Endothelial cell of umbilical vein (primary cell): ENCODE data around the gene PPOX. TPM values are rescaled to one million over a fixed set of nuclear protein-coding genes. Genes with fewer than 3 reads are reported as not detected.

Experiments used
- BruUV-seq: library from RNA; stranded (reverse); fragments of 400-500 nt; replicated peaks from 2 replicates; lab custom pipeline; 2021; lab: Mats Ljungman, UMichigan
- CTCF ChIA-PET: fragments of 300-600, 350-600 bp; sonication (Branson Sonifier 250); formaldehyde crosslinking; loops from one replicate; lab custom pipeline; 2021; ENCODE audit warnings: antibody characterized with exemption, inconsistent platforms; lab: Charles Lee
- POLR2A ChIA-PET: fragments of 300-600, 350-600 bp; sonication (Branson Sonifier 250); formaldehyde crosslinking; loops from one replicate; lab custom pipeline; 2021; ENCODE audit warnings: antibody characterized with exemption, inconsistent platforms; lab: Charles Lee
- DNase-seq: peaks from one replicate; pipeline ENCODE4 v3.0.0-alpha.2; 2011; ENCODE audit warnings: low read depth, low spot score
- FAIRE-seq: peaks from 2 replicates; lab custom pipeline; 2011; peaks lifted over from hg19 to GRCh38; lab: Jason Lieb, UNC
- H2AFZ ChIP-seq: 2 replicates; pipeline ENCODE4 v1.6.0; 2012; ENCODE audit warnings: low read depth, low read length, control low read depth, inconsistent platforms
- H3K27ac ChIP-seq: 2 replicates; pipeline ENCODE4 v1.5.1; 2011; ENCODE audit warnings: low read depth, mild to moderate bottlenecking, control low read depth, low read length, moderate library complexity; ENCODE audit not compliant: insufficient read depth
- H3K27me3 ChIP-seq, 2 experiments: 2 replicates each; pipeline versions ENCODE4 v1.6.0 to v1.6.1; 2011; ENCODE audit warnings: low read length in 2 of 2, mixed read lengths in 1 of 2; ENCODE audit not compliant: control insufficient read depth in 2 of 2, insufficient read depth in 2 of 2
- H3K36me3 ChIP-seq, 2 experiments: 2 replicates in 1 of 2; 3 replicates in 1 of 2; pipeline ENCODE4 v1.5.1; 2011; ENCODE audit warnings: low read length in 2 of 2, mild to moderate bottlenecking in 1 of 2, moderate library complexity in 1 of 2; ENCODE audit not compliant: control insufficient read depth in 2 of 2, insufficient read depth in 2 of 2; ENCODE audit errors: extremely low read depth in 1 of 2
- H3K4me1 ChIP-seq: 3 replicates; pipeline ENCODE4 v1.5.1; 2011; ENCODE audit warnings: mild to moderate bottlenecking, low read length; ENCODE audit not compliant: control insufficient read depth, insufficient read depth; ENCODE audit errors: extremely low read depth
- H3K4me2 ChIP-seq: 2 replicates; pipeline ENCODE4 v1.6.1; 2011; ENCODE audit warnings: low read length, control low read depth, mixed read lengths; ENCODE audit not compliant: insufficient read depth
- H3K4me3 ChIP-seq, 3 experiments: fragments of 200-600 bp in 1 of 3; sonication (generic), shearing (Covaris generic) in 1 of 3; replicated peaks in 1 of 3; 2 replicates each; pipeline ENCODE4 v1.5.1; 2011 to 2016; ENCODE audit warnings: control low read depth in 3 of 3, low read length in 3 of 3, mild to moderate bottlenecking in 2 of 3, inconsistent platforms in 1 of 3, low read depth in 1 of 3, moderate library complexity in 1 of 3; ENCODE audit not compliant: insufficient read depth in 1 of 3
- H3K79me2 ChIP-seq: 2 replicates; pipeline ENCODE4 v1.6.0; 2012; ENCODE audit warnings: low read length, inconsistent platforms; ENCODE audit not compliant: control insufficient read depth, insufficient read depth
- H3K9ac ChIP-seq: replicated peaks from 2 replicates; pipeline ENCODE3; 2011; ENCODE audit warnings: low read length, control low read depth; ENCODE audit not compliant: insufficient read depth; ENCODE audit errors: extremely low read depth
- H3K9me1 ChIP-seq: replicated peaks from 3 replicates; pipeline ENCODE4 v1.6.0; 2011; ENCODE audit warnings: mild to moderate bottlenecking, low read length; ENCODE audit not compliant: control insufficient read depth, insufficient read depth; ENCODE audit errors: extremely low read depth
- H3K9me3 ChIP-seq: replicated peaks from 2 replicates; pipeline ENCODE4 v1.5.1; 2012; ENCODE audit warnings: low read length, inconsistent platforms; ENCODE audit not compliant: control insufficient read depth, insufficient read depth
- H4K20me1 ChIP-seq: replicated peaks from 2 replicates; pipeline ENCODE3; 2011; ENCODE audit warnings: mild to moderate bottlenecking, low read length; ENCODE audit not compliant: control insufficient read depth, insufficient read depth; ENCODE audit errors: extremely low read depth
- EZH2 ChIP-seq: IDR thresholded peaks from 2 replicates; pipeline ENCODE4 v1.6.1; 2012; ENCODE audit warnings: borderline replicate concordance, low read depth, mild to moderate bottlenecking, moderate library complexity, low read length, inconsistent platforms; ENCODE audit not compliant: severe bottlenecking
- FOS ChIP-seq: IDR thresholded peaks from 2 replicates; pipeline ENCODE4 v1.6.1; 2011; ENCODE audit warnings: mild to moderate bottlenecking, low read length, moderate library complexity, borderline replicate concordance; ENCODE audit not compliant: insufficient read depth
- GATA2 ChIP-seq: IDR thresholded peaks from 2 replicates; pipeline ENCODE4 v1.7.0; 2011; ENCODE audit warnings: low read depth, mild to moderate bottlenecking, moderate library complexity, mixed read lengths, low read length; ENCODE audit not compliant: insufficient read length, insufficient read depth
- JUN ChIP-seq: IDR thresholded peaks from 2 replicates; pipeline ENCODE4 v1.6.1; 2011; ENCODE audit warnings: borderline replicate concordance, low read depth; ENCODE audit not compliant: insufficient read length, insufficient read depth
- MYC ChIP-seq: IDR thresholded peaks from one replicate; pipeline ENCODE4 v1.6.1; 2011; ENCODE audit warnings: mild to moderate bottlenecking, low read depth, low read length
- POLR2A ChIP-seq: IDR thresholded peaks from 2 replicates; pipeline ENCODE4 v1.6.1; 2012; ENCODE audit warnings: low read depth, mild to moderate bottlenecking, control low read depth, low read length
- POLR2AphosphoS5 ChIP-seq: IDR thresholded peaks from 2 replicates; pipeline ENCODE4 v1.6.1; 2012; ENCODE audit warnings: low read depth, mild to moderate bottlenecking, control low read depth, low read length, moderate library complexity; ENCODE audit not compliant: insufficient read depth
- dilution Hi-C: fragments of 300-500 bp; cut with MboI; formaldehyde crosslinking; loops from one replicate; pipeline ENCODE4 v1.15.0; 2019; ENCODE audit warnings: low sequenced_read_pairs; ENCODE audit not compliant: extremely low pct_ligation_motif_present
- intact Hi-C: fragments of 100-400 bp; cut with micrococcal nuclease; formaldehyde crosslinking; loops from one replicate; pipeline ENCODE4 v1.10.0; 2022
- polyA plus RNA-seq, 4 experiments: library from polyadenylated mRNA; depleted of rRNA in 3 of 4; stranded (reverse) in 3 of 4; unstranded in 1 of 4; fragments of >200 nt; gene quantifications; 2 replicates each; pipeline versions ENCODE4 v1.2.1 to v1.2.3, GENCODE V29; 2011 to 2012; ENCODE audit warnings: missing spikeins in 1 of 4
- total RNA-seq: library from RNA; stranded (reverse); gene quantifications from 2 replicates; pipeline ENCODE4 v1.2.3, GENCODE V29; 2021
- TF ChIP-seq, protein P1 (sequence below), 2 donors: IDR thresholded peaks; 1 replicate in 1 of 2; 2 replicates in 1 of 2; pipeline ENCODE4 v1.5.1; 2011; ENCODE audit warnings: low read length in 2 of 2, mild to moderate bottlenecking in 2 of 2, moderate library complexity in 2 of 2, control low read depth in 1 of 2, inconsistent platforms in 1 of 2, low read depth in 1 of 2; ENCODE audit not compliant: insufficient read depth in 1 of 2; ENCODE audit errors: extremely low read depth in 1 of 2
- TF ChIP-seq, protein P2 (sequence below): IDR thresholded peaks from 2 replicates; pipeline ENCODE4 v1.6.1; 2011; ENCODE audit not compliant: insufficient read depth, insufficient read length

Gene PPOX
- total and polyA plus RNA-seq, 2 donors (not counting 3 experiments of a cell fraction or from before 2014, with no cell fraction given) = 26.4 to 28.5 TPM

DNA sequence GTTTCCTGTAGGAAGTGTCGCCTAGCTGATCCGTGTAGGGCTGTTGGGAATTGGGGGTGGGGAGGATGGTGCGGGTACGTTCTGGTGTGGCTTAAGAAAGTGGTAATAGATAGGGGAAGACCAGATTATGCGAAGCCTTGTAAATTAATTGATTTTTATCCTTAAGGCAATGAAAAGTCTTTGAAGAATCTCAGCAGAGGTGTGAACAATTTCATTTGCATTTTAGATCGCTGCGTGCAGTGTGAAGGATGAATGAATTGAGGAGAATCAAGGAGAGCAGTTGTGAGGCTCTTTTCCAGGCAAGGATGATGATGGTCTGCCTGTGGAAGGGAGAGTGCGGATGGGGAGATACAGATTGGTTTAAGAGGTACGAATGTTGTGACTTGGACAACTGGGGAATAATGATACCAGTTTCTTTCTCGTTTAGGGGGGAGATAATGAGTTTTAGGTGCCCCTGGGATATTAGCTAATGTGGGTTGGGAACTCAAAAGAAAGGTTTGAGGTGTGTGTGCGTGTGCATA, 32.9 kb upstream of the PPOX start:
- Histone ChIP-seq H3K4me2 (peak overlapping the region; percentile 77), H3K4me3 (peak overlapping the region; percentile 90 to 100 (median 94)), H3K36me3 (peaks cover 7% of the 10 kb centered on the region in 2 experiments), H3K9ac (peak overlapping the region; percentile 90), H3K79me2 (peaks cover 51% of the 10 kb centered on the region), H3K27me3 (no peaks in the 10 kb centered on the region), H3K27ac (peak overlapping the region; percentile 85), H3K4me1 (peaks cover 26% of the 10 kb centered on the region), H4K20me1 (no peaks in the 10 kb centered on the region), H3K9me1 (no peaks in the 10 kb centered on the region), H2AFZ (peak overlapping the region; percentile 65), H3K9me3 (no peaks in the 10 kb centered on the region)
- intact Hi-C loops = loop anchor here (1.0 kb wide), 1 partner anchor 88 kb away; the partner anchor contains the start of gene USF1
- TF ChIP-seq POLR2AphosphoS5 (no peak), GATA2 (no peak)
- TF ChIP-seq, protein P1, sequence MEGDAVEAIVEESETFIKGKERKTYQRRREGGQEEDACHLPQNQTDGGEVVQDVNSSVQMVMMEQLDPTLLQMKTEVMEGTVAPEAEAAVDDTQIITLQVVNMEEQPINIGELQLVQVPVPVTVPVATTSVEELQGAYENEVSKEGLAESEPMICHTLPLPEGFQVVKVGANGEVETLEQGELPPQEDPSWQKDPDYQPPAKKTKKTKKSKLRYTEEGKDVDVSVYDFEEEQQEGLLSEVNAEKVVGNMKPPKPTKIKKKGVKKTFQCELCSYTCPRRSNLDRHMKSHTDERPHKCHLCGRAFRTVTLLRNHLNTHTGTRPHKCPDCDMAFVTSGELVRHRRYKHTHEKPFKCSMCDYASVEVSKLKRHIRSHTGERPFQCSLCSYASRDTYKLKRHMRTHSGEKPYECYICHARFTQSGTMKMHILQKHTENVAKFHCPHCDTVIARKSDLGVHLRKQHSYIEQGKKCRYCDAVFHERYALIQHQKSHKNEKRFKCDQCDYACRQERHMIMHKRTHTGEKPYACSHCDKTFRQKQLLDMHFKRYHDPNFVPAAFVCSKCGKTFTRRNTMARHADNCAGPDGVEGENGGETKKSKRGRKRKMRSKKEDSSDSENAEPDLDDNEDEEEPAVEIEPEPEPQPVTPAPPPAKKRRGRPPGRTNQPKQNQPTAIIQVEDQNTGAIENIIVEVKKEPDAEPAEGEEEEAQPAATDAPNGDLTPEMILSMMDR (IDR thresholded peaks at IDR 0.05; ENCODE audit: extremely low read depth in 1 of 2, insufficient read depth in 1 of 2, low read depth in 1 of 2, low read length in 2 of 2) = no peak
- POLR2A ChIA-PET = interaction anchor here (0.8 to 2.8 kb wide), 3 partner anchors 16 to 138 kb away, joined by 8 to 11 read pairs (median 11); partner anchors contain the start of genes NIT1, PFDN2 and UFC1
- BruUV-seq = no TSS peak
- DNase-seq (no peak), FAIRE-seq (no peak)
- CTCF ChIA-PET = interaction anchor here (0.7 to 2.9 kb wide), 10 partner anchors 21 to 299 kb away, joined by 3 to 14 read pairs (median 6); partner anchors contain the start of genes KLHDC9, PPOX and UFC1
- dilution Hi-C loops = no loop called here

DNA sequence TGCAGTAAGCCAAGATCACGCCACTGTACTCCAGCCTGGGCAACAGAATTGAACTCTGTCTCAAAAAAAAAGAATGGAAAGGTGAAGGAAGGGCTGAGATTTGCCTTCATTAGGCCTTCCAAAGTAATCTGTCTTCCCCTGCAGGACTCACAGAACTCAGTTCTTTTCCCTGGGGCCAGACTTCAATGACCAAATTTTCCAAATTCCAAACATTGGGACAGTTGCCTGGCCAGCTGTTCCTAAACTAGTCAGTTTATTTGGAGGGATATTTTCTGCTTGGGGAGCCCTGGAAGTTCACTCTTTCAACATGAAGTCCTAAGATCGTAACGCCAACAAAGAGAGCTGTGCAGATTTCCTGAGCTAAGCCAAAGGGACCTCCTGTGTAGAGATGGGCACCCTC, 28.3 kb upstream of the PPOX start:
- no peak overlapping the region for H3K27ac ChIP-seq
- H3K4me1 ChIP-seq = peaks cover 5% of the 10 kb centered on the region
- H3K36me3 ChIP-seq = no peaks in the 10 kb centered on the region
- no peaks in the 10 kb centered on the region for H3K9me3 ChIP-seq
- H3K4me3 ChIP-seq = no peak overlapping the region
- POLR2A ChIA-PET = interaction anchor here (0.6 kb wide), 1 partner anchor 33 kb away, joined by 4 read pairs; no protein-coding TSS in a partner anchor
- H2AFZ ChIP-seq = no peak overlapping the region
- FAIRE-seq = no peak
- H3K9ac ChIP-seq = no peak overlapping the region
- no peaks in the 10 kb centered on the region for H3K27me3 ChIP-seq
- no peaks in the 10 kb centered on the region for H4K20me1 ChIP-seq
- DNase-seq = no peak
- TF ChIP-seq GATA2 = no peak
- no peak for TF ChIP-seq POLR2AphosphoS5
- TF ChIP-seq FOS = no peak
- TF ChIP-seq JUN = no peak
- TF ChIP-seq, protein P2, sequence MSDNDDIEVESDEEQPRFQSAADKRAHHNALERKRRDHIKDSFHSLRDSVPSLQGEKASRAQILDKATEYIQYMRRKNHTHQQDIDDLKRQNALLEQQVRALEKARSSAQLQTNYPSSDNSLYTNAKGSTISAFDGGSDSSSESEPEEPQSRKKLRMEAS = no peak
- TF ChIP-seq POLR2A = no peak
- no peak for TF ChIP-seq EZH2
- TF ChIP-seq MYC = no peak
- TF ChIP-seq, protein P1 (IDR thresholded peaks at IDR 0.05; ENCODE audit: extremely low read depth in 1 of 2, insufficient read depth in 1 of 2, low read depth in 1 of 2, low read length in 2 of 2) = no peak
- intact Hi-C loops (loop anchor here (2.0 kb wide), 1 partner anchor 93 kb away; the partner anchor contains the start of gene USF1), dilution Hi-C loops (no loop called here)
- no TSS peak for BruUV-seq
- peaks cover 15% of the 10 kb centered on the region for H3K79me2 ChIP-seq
- CTCF ChIA-PET = interaction anchor here (0.9 to 5.4 kb wide), 12 partner anchors 10 to 303 kb away, joined by 3 to 51 read pairs (median 4); partner anchors contain the start of genes KLHDC9 and UFC1
- no peaks in the 10 kb centered on the region for H3K9me1 ChIP-seq
- no peak overlapping the region for H3K4me2 ChIP-seq
